Endothelial cell of umbilical vein (primary cell): ENCODE data around the gene AKAP1. TPM values are rescaled to one million over a fixed set of nuclear protein-coding genes. Genes with fewer than 3 reads are reported as not detected.

Experiments used
- BruUV-seq: library from RNA; stranded (reverse); fragments of 400-500 nt; replicated peaks from 2 replicates; lab custom pipeline; 2021; lab: Mats Ljungman, UMichigan
- CTCF ChIA-PET: fragments of 300-600, 350-600 bp; sonication (Branson Sonifier 250); formaldehyde crosslinking; loops from one replicate; lab custom pipeline; 2021; ENCODE audit warnings: antibody characterized with exemption, inconsistent platforms; lab: Charles Lee
- POLR2A ChIA-PET: fragments of 300-600, 350-600 bp; sonication (Branson Sonifier 250); formaldehyde crosslinking; loops from one replicate; lab custom pipeline; 2021; ENCODE audit warnings: antibody characterized with exemption, inconsistent platforms; lab: Charles Lee
- DNase-seq: peaks from one replicate; pipeline ENCODE4 v3.0.0-alpha.2; 2011; ENCODE audit warnings: low read depth, low spot score
- FAIRE-seq: peaks from 2 replicates; lab custom pipeline; 2011; peaks lifted over from hg19 to GRCh38; lab: Jason Lieb, UNC
- H2AFZ ChIP-seq: 2 replicates; pipeline ENCODE4 v1.6.0; 2012; ENCODE audit warnings: low read depth, low read length, control low read depth, inconsistent platforms
- H3K27ac ChIP-seq: 2 replicates; pipeline ENCODE4 v1.5.1; 2011; ENCODE audit warnings: low read depth, mild to moderate bottlenecking, control low read depth, low read length, moderate library complexity; ENCODE audit not compliant: insufficient read depth
- H3K27me3 ChIP-seq, 2 experiments: 2 replicates each; pipeline versions ENCODE4 v1.6.0 to v1.6.1; 2011; ENCODE audit warnings: low read length in 2 of 2, mixed read lengths in 1 of 2; ENCODE audit not compliant: control insufficient read depth in 2 of 2, insufficient read depth in 2 of 2
- H3K36me3 ChIP-seq, 2 experiments: 2 replicates in 1 of 2; 3 replicates in 1 of 2; pipeline ENCODE4 v1.5.1; 2011; ENCODE audit warnings: low read length in 2 of 2, mild to moderate bottlenecking in 1 of 2, moderate library complexity in 1 of 2; ENCODE audit not compliant: control insufficient read depth in 2 of 2, insufficient read depth in 2 of 2; ENCODE audit errors: extremely low read depth in 1 of 2
- H3K4me1 ChIP-seq: 3 replicates; pipeline ENCODE4 v1.5.1; 2011; ENCODE audit warnings: mild to moderate bottlenecking, low read length; ENCODE audit not compliant: control insufficient read depth, insufficient read depth; ENCODE audit errors: extremely low read depth
- H3K4me2 ChIP-seq: 2 replicates; pipeline ENCODE4 v1.6.1; 2011; ENCODE audit warnings: low read length, control low read depth, mixed read lengths; ENCODE audit not compliant: insufficient read depth
- H3K4me3 ChIP-seq, 3 experiments: fragments of 200-600 bp in 1 of 3; sonication (generic), shearing (Covaris generic) in 1 of 3; replicated peaks in 1 of 3; 2 replicates each; pipeline ENCODE4 v1.5.1; 2011 to 2016; ENCODE audit warnings: control low read depth in 3 of 3, low read length in 3 of 3, mild to moderate bottlenecking in 2 of 3, inconsistent platforms in 1 of 3, low read depth in 1 of 3, moderate library complexity in 1 of 3; ENCODE audit not compliant: insufficient read depth in 1 of 3
- H3K79me2 ChIP-seq: 2 replicates; pipeline ENCODE4 v1.6.0; 2012; ENCODE audit warnings: low read length, inconsistent platforms; ENCODE audit not compliant: control insufficient read depth, insufficient read depth
- H3K9ac ChIP-seq: replicated peaks from 2 replicates; pipeline ENCODE3; 2011; ENCODE audit warnings: low read length, control low read depth; ENCODE audit not compliant: insufficient read depth; ENCODE audit errors: extremely low read depth
- H3K9me1 ChIP-seq: replicated peaks from 3 replicates; pipeline ENCODE4 v1.6.0; 2011; ENCODE audit warnings: mild to moderate bottlenecking, low read length; ENCODE audit not compliant: control insufficient read depth, insufficient read depth; ENCODE audit errors: extremely low read depth
- H3K9me3 ChIP-seq: replicated peaks from 2 replicates; pipeline ENCODE4 v1.5.1; 2012; ENCODE audit warnings: low read length, inconsistent platforms; ENCODE audit not compliant: control insufficient read depth, insufficient read depth
- H4K20me1 ChIP-seq: replicated peaks from 2 replicates; pipeline ENCODE3; 2011; ENCODE audit warnings: mild to moderate bottlenecking, low read length; ENCODE audit not compliant: control insufficient read depth, insufficient read depth; ENCODE audit errors: extremely low read depth
- CTCF ChIP-seq, 2 donors: IDR thresholded peaks; 1 replicate in 1 of 2; 2 replicates in 1 of 2; pipeline ENCODE4 v1.5.1; 2011; ENCODE audit warnings: low read length in 2 of 2, mild to moderate bottlenecking in 2 of 2, moderate library complexity in 2 of 2, control low read depth in 1 of 2, inconsistent platforms in 1 of 2, low read depth in 1 of 2; ENCODE audit not compliant: insufficient read depth in 1 of 2; ENCODE audit errors: extremely low read depth in 1 of 2
- FOS ChIP-seq: IDR thresholded peaks from 2 replicates; pipeline ENCODE4 v1.6.1; 2011; ENCODE audit warnings: mild to moderate bottlenecking, low read length, moderate library complexity, borderline replicate concordance; ENCODE audit not compliant: insufficient read depth
- JUN ChIP-seq: IDR thresholded peaks from 2 replicates; pipeline ENCODE4 v1.6.1; 2011; ENCODE audit warnings: borderline replicate concordance, low read depth; ENCODE audit not compliant: insufficient read length, insufficient read depth
- MAX ChIP-seq: IDR thresholded peaks from 2 replicates; pipeline ENCODE4 v1.6.1; 2011; ENCODE audit not compliant: insufficient read depth, insufficient read length
- MYC ChIP-seq: IDR thresholded peaks from one replicate; pipeline ENCODE4 v1.6.1; 2011; ENCODE audit warnings: mild to moderate bottlenecking, low read depth, low read length
- POLR2A ChIP-seq: IDR thresholded peaks from 2 replicates; pipeline ENCODE4 v1.6.1; 2012; ENCODE audit warnings: low read depth, mild to moderate bottlenecking, control low read depth, low read length
- POLR2AphosphoS5 ChIP-seq: IDR thresholded peaks from 2 replicates; pipeline ENCODE4 v1.6.1; 2012; ENCODE audit warnings: low read depth, mild to moderate bottlenecking, control low read depth, low read length, moderate library complexity; ENCODE audit not compliant: insufficient read depth
- dilution Hi-C: fragments of 300-500 bp; cut with MboI; formaldehyde crosslinking; loops from one replicate; pipeline ENCODE4 v1.15.0; 2019; ENCODE audit warnings: low sequenced_read_pairs; ENCODE audit not compliant: extremely low pct_ligation_motif_present
- intact Hi-C: fragments of 100-400 bp; cut with micrococcal nuclease; formaldehyde crosslinking; loops from one replicate; pipeline ENCODE4 v1.10.0; 2022
- polyA plus RNA-seq, 4 experiments: library from polyadenylated mRNA; depleted of rRNA in 3 of 4; stranded (reverse) in 3 of 4; unstranded in 1 of 4; fragments of >200 nt; gene quantifications; 2 replicates each; pipeline versions ENCODE4 v1.2.1 to v1.2.3, GENCODE V29; 2011 to 2012; ENCODE audit warnings: missing spikeins in 1 of 4
- total RNA-seq: library from RNA; stranded (reverse); gene quantifications from 2 replicates; pipeline ENCODE4 v1.2.3, GENCODE V29; 2021

The AKAP1 gene
- total and polyA plus RNA-seq, 2 donors (not counting 3 experiments of a cell fraction or from before 2014, with no cell fraction given), result 20.9 to 27.7 TPM

GRCh38 chr17:57106836-57107497, 21.9 kb downstream of the AKAP1 start:
- no peaks in the 10 kb centered on the region for H4K20me1 ChIP-seq
- ChIA-PET POLR2A (no interaction called here), CTCF (interaction anchor here (0.9 to 1.3 kb wide), 6 partner anchors 14 to 727 kb away, joined by 3 to 11 read pairs (median 4); partner anchors contain the start of gene AKAP1)
- no peaks in the 10 kb centered on the region for H3K27me3 ChIP-seq
- H3K79me2 ChIP-seq, result no peaks in the 10 kb centered on the region
- no peak overlapping the region for H3K27ac ChIP-seq
- no peak overlapping the region for H3K9ac ChIP-seq
- BruUV-seq, result no TSS peak
- H2AFZ ChIP-seq, result no peak overlapping the region
- no peak overlapping the region for H3K4me2 ChIP-seq
- H3K4me1 ChIP-seq, result no peaks in the 10 kb centered on the region
- H3K9me1 ChIP-seq, result no peaks in the 10 kb centered on the region
- FAIRE-seq (no peak), DNase-seq (no peak)
- no peaks in the 10 kb centered on the region for H3K36me3 ChIP-seq
- dilution Hi-C loops (no loop called here), intact Hi-C loops (no loop called here)
- no peak overlapping the region for H3K4me3 ChIP-seq
- no peaks in the 10 kb centered on the region for H3K9me3 ChIP-seq
- TF ChIP-seq POLR2A, result no peak
- TF ChIP-seq POLR2AphosphoS5, result no peak
- TF ChIP-seq FOS, result no peak
- no peak for TF ChIP-seq MAX
- TF ChIP-seq MYC, result no peak
- no peak for TF ChIP-seq JUN
- TF ChIP-seq CTCF (IDR thresholded peaks at IDR 0.05; ENCODE audit: extremely low read depth in 1 of 2, insufficient read depth in 1 of 2, low read depth in 1 of 2, low read length in 2 of 2), result no peak
